GM21825 (cell line): ENCODE results near the gene CXCL5.
"Not testable (repeated sequence)": the region's sequence is repeated elsewhere in the genome, so short reads cannot be mapped to it uniquely, and the experiment has no call there.

Experiments used
- ATAC-seq: cut with Tn5 transposase; IDR thresholded peaks from one replicate; pipeline ENCODE4 v1.9.1; 2021; ENCODE audit warnings: mild to moderate bottlenecking, moderate library complexity; ENCODE audit not compliant: unreplicated experiment

Gene CXCL5

DNA sequence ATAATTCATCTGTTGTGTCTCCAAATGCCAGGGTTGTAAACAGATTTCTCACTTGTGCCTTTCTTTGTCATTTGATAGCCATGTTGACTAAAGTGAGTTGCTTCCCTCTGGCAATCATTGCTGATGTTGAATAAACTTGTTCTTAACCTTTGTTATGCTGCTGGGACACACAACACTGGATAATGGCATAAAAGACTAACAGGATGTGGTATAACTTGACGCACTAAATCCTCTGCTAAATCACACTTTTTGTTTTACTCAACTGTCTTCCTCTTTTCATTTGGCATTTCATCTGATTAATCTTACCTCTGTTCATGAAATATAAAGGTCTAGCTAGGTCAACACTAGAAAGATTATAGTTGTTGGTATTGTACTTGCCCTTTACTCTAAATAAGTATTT lies 17.6 kb upstream of the CXCL5 start:
- ATAC-seq: no peak

DNA sequence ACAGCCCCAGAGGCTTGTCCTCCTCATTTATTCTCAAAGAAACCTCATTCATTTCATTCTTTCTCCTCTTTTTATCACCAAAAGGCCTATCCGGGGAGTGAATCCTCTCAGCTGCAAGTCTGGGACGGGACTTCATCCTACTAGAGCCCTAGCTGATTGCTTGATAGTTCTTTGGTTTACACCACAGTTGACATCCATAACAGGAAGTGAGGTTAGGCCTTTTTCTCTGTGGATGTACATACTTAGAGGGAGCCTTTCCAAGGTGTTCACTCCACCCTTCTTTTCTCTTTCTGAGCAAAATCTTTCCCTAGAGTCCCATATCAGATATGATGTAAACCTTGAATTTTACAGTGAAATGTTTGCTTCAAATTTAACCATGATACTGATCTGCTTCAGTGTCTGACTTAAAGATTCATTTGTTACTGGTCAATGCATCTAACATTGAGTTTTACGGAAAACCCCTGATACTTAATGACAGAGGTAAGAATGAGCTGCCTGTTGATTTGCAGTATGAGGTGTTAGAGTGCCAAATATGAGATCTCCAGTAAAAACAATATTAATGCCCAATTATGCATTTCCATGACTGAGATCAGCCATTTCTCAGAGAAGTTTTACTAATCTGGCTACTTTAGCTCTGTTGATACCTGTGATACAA lies 16.8 kb upstream of the CXCL5 start:
- ATAC-seq: no peak

DNA sequence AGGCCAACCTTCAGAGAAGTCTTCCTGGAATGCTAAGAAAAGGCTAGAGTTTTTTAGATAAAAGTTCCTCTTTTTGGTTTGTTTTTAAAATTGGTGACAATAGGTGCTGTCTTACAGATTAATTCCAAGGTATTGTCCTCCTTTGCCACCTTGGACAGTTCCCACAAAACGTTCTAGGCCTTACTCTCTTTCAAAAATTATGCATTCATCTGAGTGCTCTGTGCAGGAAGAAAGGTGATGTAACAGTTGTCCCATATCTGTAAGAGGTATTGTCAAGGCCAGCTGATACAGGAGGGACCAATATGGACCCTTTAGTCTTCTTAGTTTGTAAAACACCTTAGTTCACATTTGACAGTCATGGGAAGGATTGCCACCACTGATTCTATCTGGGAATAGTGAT lies 15.9 kb upstream of the CXCL5 start:
- ATAC-seq: no peak

DNA sequence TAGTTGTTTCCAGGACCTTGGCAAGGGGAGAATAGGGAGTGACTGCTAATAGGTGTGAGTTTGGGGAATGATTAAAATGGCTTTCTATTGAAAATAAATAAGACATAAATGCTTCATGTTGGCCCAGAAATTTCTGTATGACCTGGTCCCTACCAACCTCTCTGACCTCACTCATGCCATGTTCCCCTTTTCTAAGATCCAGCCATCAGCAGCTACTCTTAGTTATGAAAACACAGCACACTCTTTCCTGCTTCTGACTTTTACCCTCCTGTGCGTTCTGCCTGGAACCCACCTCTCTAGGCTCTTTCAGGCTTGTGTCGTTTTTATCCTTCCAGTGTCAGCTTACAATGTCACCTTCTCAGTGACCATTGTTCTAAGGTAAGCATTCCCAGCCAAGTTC lies 14.8 kb upstream of the CXCL5 start:
- ATAC-seq: no peak

DNA sequence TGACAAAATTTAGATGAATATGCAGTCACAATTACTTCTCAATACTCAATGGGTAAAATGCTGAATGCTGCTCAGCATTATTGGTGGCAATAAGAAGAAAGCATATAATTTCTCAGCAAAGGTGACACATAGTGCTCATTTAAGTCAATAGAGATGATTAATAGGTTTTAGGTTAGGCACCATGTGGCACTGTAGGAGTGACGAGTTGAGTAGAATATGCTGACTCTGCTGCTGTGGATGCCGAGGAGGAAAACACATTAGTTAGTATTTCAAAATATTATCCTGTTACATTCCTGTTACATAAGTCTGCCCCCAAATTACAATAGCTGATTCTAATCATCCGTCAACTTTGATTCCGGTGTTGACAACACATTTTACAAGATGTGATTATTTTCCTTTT lies 13.7 kb upstream of the CXCL5 start:
- no peak for ATAC-seq

DNA sequence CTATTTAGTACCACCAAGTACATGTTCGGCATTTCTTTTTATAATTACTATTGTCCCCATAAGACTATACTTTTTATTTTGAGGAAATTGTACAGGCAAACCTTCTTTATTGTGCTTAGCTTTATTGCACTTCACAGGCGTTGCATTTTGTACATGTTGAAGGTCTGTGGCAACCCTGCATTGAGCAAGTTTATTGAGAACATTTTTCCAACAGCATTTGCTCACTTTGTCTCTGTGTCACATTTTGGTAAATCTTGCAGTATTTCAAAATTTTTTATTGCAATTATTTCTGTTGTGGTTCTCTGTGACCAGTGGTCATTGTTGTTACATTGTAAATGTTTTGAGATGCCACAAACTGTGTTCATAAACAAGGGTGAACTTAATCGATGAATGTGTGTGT lies 10.8 kb upstream of the CXCL5 start:
- no peak for ATAC-seq

DNA sequence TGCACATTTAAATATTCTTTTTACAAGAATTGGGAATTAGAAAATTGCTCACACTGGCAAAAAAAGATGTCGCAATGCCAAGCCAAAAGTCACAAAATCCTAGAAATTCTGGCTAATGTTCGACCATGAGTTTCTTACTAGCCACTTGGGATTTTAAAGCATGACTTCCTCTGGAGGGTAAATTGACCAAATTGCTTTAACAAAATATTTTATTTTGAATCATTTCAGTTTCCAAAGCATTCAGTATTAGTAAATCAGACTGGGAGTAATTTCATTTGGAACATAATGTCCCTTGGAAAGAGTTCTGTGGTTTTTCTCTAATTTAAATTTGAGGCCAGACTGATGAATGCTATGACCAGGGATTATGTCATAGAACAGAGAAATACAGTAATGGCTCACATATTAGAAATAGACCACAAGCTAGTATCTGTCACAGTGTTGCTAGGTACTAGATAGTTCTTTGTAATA lies 7.6 kb upstream of the CXCL5 start:
- no peak for ATAC-seq

DNA sequence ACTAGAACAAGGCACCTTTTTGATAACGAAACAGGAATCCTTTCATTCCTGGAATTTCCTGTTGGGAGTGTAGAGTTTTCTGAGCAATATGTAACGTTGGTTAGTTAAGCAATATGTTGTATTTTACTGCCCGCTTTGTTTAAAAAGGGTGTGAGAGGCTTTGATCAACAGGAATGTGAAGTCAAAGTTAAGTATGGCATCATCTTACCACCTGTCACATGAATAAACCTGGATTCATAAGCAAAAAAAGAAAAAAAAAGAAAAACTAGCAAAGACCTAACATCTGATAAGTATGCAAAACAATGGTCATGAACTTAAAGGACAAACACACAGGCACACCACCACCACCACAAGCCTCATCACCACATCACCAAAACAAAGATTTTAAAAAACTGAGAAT lies 7.1 kb upstream of the CXCL5 start:
- ATAC-seq: no peak

DNA sequence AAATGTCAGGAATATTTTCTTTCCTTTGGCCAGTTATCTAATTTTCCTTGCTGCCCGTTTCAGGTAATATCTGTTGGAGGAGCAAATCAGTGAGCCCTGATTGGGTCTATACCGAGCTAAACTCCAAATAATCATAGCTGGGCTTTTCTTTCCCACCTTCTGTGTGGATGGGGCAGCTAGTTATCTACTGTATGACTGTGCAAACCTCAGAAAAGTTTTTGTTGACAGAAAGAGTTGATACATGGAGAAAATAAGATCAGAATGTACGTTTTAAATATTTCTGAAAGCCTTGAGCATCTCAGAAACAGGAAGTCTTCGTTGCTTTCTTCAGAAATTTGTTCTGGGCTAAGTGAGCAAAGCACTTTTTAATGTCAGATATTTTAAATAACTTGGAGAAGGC lies 6.2 kb upstream of the CXCL5 start:
- no peak for ATAC-seq

DNA sequence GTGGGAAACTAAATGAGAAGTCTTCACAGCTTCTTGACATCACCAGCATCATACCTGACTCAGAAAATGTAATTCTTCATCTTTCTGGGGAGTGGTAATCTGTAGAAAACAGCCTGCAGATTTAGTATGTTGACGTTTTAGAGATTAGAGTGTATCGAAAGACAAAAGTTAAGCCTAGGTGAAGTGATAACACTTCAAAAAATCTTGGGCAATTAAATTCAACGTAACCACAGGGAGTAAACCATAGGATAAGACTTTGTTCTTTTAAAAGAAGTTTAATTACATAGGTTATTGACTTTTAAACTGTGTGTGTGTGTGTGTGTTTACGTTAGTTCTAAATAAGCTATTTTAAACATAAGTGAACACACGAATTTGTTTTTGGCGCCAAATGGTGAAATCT lies 1.8 kb upstream of the CXCL5 start:
- ATAC-seq: no peak

DNA sequence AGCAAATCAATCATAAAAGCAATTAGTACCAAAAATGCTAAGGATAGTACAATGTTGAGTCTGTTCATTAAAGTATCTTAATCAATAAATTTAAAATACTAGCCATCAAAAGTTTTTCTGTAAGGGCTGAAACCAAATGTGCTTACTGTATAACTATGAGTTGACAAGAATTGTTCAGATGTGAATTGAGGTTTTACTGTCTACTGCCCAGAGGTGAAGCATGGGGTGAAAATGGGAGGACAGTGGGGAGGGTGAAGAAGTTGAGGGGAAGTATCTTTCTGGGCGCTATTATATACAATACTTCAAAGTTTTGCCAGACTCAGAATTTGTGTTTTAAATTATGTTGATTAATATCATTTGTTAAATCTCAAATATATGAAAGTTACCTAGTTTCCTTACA lies 6.4 kb downstream of the CXCL5 start:
- no peak for ATAC-seq

DNA sequence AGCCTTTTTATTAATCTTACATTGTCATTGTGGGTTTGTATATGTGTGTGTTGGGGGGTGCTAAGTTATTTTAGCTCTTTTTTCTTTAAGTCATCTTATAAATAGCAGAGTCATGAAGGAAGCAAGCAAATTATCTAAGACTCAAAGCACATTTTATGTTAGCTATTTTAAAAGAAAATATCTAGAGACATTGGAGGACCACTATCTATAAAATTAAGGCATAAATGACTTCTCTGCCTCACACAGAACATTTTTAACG lies 6.8 kb downstream of the CXCL5 start:
- ATAC-seq: no peak

DNA sequence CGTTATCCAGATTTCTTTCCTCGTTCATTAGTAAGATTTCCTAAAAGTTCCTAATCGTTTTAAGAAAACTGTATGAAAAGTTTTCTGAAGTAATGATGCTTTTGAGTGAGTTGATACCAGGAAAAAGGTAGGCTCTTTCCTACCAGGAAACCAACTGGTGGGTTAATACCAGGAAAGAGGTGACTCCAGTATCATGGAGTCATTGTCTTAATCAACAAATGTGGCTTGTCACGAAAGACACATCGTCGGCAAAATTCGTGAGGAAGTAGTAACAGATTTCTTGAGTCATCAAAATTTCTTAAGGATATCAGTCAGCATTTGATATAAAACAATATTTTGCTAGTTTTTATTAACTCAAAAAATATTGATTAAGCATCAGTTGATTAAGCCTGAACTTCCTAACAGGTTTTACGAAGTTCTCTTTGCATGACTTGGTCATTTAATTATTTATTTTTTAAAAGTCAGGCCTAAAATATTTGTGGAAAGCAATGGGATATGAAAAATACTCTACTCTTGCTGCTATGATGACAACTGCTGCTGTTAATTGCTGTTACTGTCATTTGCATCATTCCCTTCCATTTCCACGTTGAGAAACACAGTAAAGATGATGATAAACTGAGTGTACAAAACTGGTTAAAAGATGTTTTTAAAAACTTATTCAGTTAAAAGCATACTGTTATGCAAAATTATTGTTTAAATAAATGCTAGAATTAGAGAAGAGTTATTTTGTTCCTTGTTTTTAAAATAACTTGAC lies 7.3 kb downstream of the CXCL5 start:
- no peak for ATAC-seq

DNA sequence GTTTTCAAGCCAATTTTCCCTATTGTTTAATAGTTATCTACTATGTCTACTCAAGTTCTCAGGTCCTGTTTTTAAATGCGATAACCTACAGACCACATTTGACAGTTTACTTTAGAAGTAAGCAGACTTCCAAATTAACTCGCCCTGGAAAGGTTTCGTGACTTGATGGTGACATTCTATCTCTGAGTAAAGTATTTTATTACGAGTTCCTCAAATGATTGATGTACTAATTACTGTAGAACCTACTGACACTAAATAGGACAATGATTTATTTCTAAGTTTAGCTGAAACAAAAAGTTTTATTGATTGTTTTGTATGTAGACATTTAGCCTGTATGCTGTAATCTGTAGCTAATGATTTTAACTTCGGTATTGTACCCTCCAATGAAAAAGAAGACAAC lies 8.5 kb downstream of the CXCL5 start:
- no peak for ATAC-seq

DNA sequence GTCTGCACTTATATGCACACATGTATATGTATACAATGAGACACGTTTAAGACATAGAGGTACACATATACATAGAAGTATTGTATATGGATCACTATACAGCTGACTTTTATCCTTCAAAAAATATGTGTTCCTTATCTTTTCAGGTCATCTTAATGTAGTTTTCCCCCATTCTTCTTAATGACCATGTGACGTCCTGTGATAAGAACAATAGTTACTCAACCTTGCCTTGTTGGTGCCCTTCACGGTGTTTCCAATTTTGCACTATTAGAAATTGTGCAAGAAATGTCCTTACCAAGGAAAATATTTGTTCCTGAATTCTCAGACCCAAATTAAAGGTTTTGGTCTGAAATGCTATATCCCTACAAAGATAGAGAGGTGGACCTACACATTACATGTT lies 9.4 kb downstream of the CXCL5 start:
- no peak for ATAC-seq

DNA sequence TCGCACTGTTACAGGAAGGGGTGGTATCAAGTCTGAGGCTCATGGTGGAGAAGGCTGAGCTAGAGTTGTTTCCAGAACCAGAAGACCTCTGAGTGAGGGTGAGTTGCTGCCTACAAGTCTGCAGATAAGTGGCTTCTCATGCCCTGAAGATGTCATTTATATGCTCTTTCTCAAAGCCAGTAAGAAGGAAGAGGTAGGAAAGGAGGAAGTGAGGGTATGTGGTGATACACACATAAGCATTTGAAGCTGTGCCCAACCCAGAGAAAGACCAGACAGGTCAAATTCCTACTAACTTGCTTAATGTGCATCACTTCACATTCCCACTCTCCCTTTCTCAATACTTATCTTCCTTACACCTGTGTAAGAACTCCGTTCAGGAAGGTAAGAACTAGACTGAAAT lies 10.4 kb downstream of the CXCL5 start, which contains the start of gene PPBP:
PPBP (minus strand) TSS at position 130 of the 400 bp plus-strand sequence; CDS start at position 43, 87 bp downstream.
- ATAC-seq: no peak

DNA sequence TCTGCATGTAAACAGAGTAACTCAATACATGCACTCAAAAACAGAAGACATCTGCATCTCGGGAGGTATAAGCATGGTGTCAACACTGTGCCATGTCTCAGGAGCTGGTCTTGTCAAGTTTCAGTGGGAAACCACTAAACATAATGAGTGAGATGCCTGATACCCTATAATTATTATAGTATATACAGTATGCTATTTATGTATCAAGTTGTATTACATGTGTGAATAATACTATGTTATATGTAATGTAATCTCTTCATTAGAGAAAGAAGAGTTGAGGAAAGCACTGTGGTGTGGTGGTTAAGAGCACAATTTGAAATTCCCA lies 13.0 kb downstream of the CXCL5 start:
- ATAC-seq: no peak

DNA sequence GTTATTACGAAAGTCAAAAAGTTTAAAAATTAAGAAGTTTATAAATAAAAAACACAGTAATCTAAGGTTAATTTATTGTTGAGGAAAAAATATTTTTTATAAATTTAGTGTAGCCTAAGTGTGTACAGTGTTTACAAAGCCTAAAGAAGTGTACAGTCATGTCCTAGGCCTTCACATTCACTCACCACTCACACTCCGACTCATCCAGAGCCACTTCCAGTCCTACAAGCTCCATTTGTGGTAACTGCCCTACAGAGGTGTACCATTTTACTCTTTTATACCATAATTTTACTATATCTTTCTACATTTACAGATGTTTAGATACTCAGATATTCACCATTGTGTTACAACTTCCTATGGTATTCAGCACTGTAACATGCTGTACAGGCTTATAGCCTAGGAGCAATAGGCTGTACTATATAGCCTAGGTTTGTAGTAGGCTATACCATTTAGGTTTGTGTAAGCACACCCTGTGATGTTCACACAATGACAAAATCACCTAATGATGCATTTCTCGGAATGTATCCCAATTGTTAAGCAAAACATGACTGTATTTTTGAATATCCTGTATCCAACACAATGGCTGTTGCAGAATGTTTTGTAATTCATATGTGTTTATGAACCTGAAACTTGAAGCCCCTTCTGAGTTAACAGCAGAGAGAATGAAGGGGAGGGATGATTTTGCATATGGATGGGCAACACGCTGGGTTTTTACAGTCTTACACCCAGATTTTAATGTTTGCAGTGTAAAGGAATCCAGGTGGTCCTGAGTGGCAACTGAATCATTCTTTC lies 13.5 kb downstream of the CXCL5 start:
- no peak for ATAC-seq

DNA sequence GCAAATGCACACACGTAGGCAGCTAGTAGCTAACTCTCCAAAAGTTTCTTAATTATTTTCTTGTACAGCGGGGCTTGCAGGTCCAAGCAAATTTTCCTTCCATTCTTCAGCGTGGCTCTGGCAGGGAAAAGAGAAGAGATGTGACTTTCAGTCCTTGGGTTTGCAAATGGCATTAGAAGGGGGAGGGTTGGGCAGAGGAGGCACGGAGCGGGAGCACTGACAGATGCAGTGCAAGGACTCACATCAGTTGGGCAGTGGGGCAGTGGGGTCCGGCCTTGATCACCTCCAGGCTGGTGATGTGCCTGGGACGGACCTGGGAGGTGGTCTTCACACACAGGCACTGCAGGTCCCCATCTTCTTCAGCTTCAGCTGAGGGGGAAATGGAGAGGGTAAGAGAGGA lies 17.3 kb downstream of the CXCL5 start:
- not testable (repeated sequence) for ATAC-seq

DNA sequence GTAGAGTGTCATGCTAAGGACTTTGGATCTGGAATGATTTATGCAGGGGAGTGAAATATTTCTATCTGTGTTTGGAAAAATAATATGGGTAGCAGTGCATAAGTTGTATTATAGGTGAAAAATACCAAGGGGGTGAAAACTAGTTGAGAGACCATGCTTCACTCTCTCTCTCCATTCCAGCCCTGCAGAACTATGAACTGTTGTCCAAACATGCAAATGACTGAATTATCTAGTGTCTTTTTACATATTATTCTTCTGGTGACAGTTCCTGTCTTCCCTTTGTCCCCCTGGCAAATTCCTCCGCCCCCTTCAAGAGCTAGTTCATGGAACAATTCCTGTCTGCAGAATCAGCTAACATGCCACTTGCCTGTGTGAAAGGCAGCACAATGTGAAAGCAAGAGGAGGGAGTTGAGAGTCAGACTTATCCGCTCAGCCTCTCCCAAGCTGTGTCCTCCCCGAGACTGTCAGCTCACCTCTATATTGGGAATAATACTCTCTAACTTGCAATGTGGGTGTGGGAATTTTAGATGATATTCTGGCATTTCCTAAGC lies 19.0 kb downstream of the CXCL5 start:
- no peak for ATAC-seq

DNA sequence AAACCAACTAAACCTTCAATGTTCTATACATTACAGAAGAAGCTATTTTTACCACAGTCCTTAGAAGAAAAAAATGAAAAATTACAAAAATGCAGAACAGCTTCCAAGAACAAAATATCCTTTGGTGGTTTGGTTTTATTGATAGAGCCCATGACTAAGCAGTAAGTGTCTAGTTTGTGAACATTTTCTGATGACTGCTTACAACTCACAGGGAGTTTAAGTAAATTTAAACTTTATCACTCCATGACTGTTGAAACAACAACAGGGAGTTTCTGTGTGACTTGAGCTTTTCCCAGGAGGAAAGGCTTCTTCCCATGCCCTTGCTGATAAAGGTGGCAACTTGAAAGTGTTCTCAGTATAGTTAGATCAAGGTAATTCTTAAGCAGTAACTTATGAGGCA lies 19.6 kb downstream of the CXCL5 start:
- no peak for ATAC-seq

DNA sequence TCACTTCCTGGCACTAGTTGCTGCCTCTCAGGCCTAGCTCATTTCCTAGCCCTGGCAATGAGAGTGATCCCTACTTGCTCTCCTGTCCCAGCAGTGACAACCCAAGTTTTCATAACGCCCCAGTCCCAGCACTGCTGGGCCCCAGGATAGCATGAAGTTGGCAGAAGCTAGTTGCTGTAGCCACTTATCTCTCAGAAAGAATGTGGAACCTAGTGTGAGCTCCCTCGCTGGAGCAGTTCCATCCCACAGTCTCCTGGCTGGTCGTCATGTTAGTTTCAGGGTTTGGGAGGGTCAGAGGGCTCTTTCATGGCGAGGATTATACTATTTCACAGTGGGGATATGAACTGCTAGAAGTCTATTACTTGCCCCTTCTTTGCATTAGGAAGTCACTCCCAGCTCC lies 21.8 kb downstream of the CXCL5 start:
- ATAC-seq: no peak
